Upper lobe of left lung (tissue), 6 donors: Measurements from ENCODE around the gene CDT1. TPM values are rescaled to one million over a fixed set of nuclear protein-coding genes. Genes with fewer than 3 reads are reported as not detected.

Source experiments
- ATAC-seq, 2 donors: fragments of 200-7000 bp; cut with Tn5 transposase; one replicate each; pipeline ENCODE4 v1.9.1; 2022; ENCODE audit warnings: mild to moderate bottlenecking in 2 of 2, moderate library complexity in 2 of 2; ENCODE audit not compliant: low FRiP score in 2 of 2
- DNase-seq, 2 donors: peaks; one replicate each; pipeline ENCODE4 v3.0.0-alpha.2; 2019 to 2020
- H3K27ac ChIP-seq, 4 donors: fragments of 200-600 bp; sonication (generic); one replicate each; pipeline ENCODE4 v1.5.1; 2016 to 2019
- H3K27me3 ChIP-seq, 4 donors: fragments of 200-600 bp; sonication (generic); one replicate each; pipeline ENCODE4 v1.5.1; 2017 to 2019
- H3K36me3 ChIP-seq, 4 donors: fragments of 200-600 bp; sonication (generic); one replicate each; pipeline ENCODE4 v1.5.1; 2016 to 2019
- H3K4me1 ChIP-seq, 4 donors: fragments of 200-600 bp; sonication (generic); one replicate each; pipeline ENCODE4 v1.5.1; 2018 to 2019
- H3K4me3 ChIP-seq, 4 donors: fragments of 200-600 bp; sonication (generic); one replicate each; pipeline ENCODE4 v1.5.1; 2017 to 2019; ENCODE audit warnings: mild to moderate bottlenecking in 2 of 4, moderate library complexity in 1 of 4
- H3K9me3 ChIP-seq, 4 donors: fragments of 200-600 bp; sonication (generic); one replicate each; pipeline ENCODE4 v1.5.1; 2018 to 2019
- CTCF ChIP-seq, 6 experiments: fragments of 450-650 bp in 4 of 6; fragments of 200-600 bp in 2 of 6; sonication (generic) in 2 of 6; IDR thresholded peaks; one replicate each; pipeline ENCODE4 v1.5.1; 2016 to 2019; ENCODE audit warnings: antibody characterized with exemption in 6 of 6
- EP300 ChIP-seq, 4 donors: sonication (generic); formaldehyde crosslinking; IDR thresholded peaks; one replicate each; pipeline ENCODE4 v1.5.1; 2017; ENCODE audit warnings: antibody characterized with exemption in 4 of 4, control low read depth in 2 of 4
- POLR2A ChIP-seq, 4 donors: fragments of 450-650 bp; IDR thresholded peaks; one replicate each; pipeline ENCODE4 v1.5.1; 2016 to 2017; ENCODE audit warnings: antibody characterized with exemption in 4 of 4, mild to moderate bottlenecking in 2 of 4
- POLR2AphosphoS5 ChIP-seq, 2 donors: sonication (generic); formaldehyde crosslinking; IDR thresholded peaks; one replicate each; pipeline ENCODE4 v1.5.1; 2017; ENCODE audit warnings: antibody characterized with exemption in 2 of 2
- WGBS, 2 donors: methylation state at CpG; one replicate each; pipeline ENCODE4 v1.1.5; 2017 to 2018; 5-methylcytosine and 5-hydroxymethylcytosine counted together
- total RNA-seq, 6 donors: library from RNA; depleted of rRNA in 4 of 6; stranded (reverse); fragments of >200 nt in 4 of 6; gene quantifications; one replicate each; pipeline versions ENCODE4 v1.1.0 to v1.2.1, GENCODE V29; 2016 to 2021
- donor health status: DM: no; HTN: no; CAD: no; lungs with moderate emphysema.
- donor health status: DM: no; HTN: yes; CAD: no; lungs with severe emphysema.

Gene CDT1
- total RNA-seq, 6 donors from 2014 or later = 2.3 to 4.7 (median 3.5) TPM; not detected in 1

- Histone ChIP-seq H3K36me3 (peaks cover 0 to 23% (median 0%) of the 10 kb centered on the region in 4 donors), H3K9me3 (no peaks in the 10 kb centered on the region), H3K4me3 (no peak overlapping the region), H3K4me1 (peaks cover 72 to 88% (median 74%) of the 10 kb centered on the region in 4 donors), H3K27me3 (no peaks in the 10 kb centered on the region), H3K27ac (peak overlapping the region in 2 of 4 donors; percentile 13 to 65)
- ATAC-seq = no peak
- 89 to 93% methylated on average over 3 to 9 of the region's 11 CpGs for WGBS, 2 donors
- TF ChIP-seq CTCF (IDR thresholded peaks at IDR 0.05) (no peak), POLR2AphosphoS5 (IDR thresholded peaks at IDR 0.05) (no peak), POLR2A (IDR thresholded peaks at IDR 0.05) (no peak), EP300 (IDR thresholded peaks at IDR 0.05) (no peak)
- no peak for DNase-seq
Measured at GRCh38 chr16:88761143-88761534, 42.5 kb upstream of the CDT1 start.

- Histone ChIP-seq H3K36me3 (peaks cover 0 to 23% (median 0%) of the 10 kb centered on the region in 4 donors), H3K27ac (peak overlapping the region; percentile 57 to 79 (median 64)), H3K4me1 (peaks cover 72 to 91% (median 78%) of the 10 kb centered on the region in 4 donors), H3K9me3 (no peaks in the 10 kb centered on the region), H3K27me3 (no peaks in the 10 kb centered on the region), H3K4me3 (no peak overlapping the region)
- WGBS, 2 donors = 64 to 100% methylated on average over 1 to 9 of the region's 10 CpGs
- TF ChIP-seq CTCF (IDR thresholded peaks at IDR 0.05) (no peak), POLR2AphosphoS5 (IDR thresholded peaks at IDR 0.05) (no peak), POLR2A (IDR thresholded peaks at IDR 0.05) (no peak), EP300 (IDR thresholded peaks at IDR 0.05) (no peak)
- DNase-seq (no peak), ATAC-seq (no peak)
Measured at GRCh38 chr16:88761830-88762229, 41.8 kb upstream of the CDT1 start.

GRCh38 chr16:88762258-88762870 lies 41.2 kb upstream of the CDT1 start:
- TF ChIP-seq EP300 (IDR thresholded peaks at IDR 0.05) = no peak
- TF ChIP-seq POLR2A (IDR thresholded peaks at IDR 0.05) = no peak
- no peak for TF ChIP-seq POLR2AphosphoS5 (IDR thresholded peaks at IDR 0.05)
- TF ChIP-seq CTCF (IDR thresholded peaks at IDR 0.05) = no peak
- peak in 1 of 2 donors; percentile 55 for DNase-seq
- H3K27me3 ChIP-seq = no peaks in the 10 kb centered on the region
- no peak overlapping the region for H3K4me3 ChIP-seq
- H3K27ac ChIP-seq = peak overlapping the region; percentile 57 to 79 (median 64)
- peaks cover 0 to 23% (median 0%) of the 10 kb centered on the region in 4 donors for H3K36me3 ChIP-seq
- 67 to 70% methylated on average over 11 to 13 of the region's 16 CpGs for WGBS, 2 donors
- no peaks in the 10 kb centered on the region for H3K9me3 ChIP-seq
- peaks cover 77 to 96% (median 84%) of the 10 kb centered on the region in 4 donors for H3K4me1 ChIP-seq
- no peak for ATAC-seq

- Histone ChIP-seq H3K27me3 (no peaks in the 10 kb centered on the region), H3K4me3 (no peak overlapping the region), H3K4me1 (peaks cover 82 to 97% (median 89%) of the 10 kb centered on the region in 4 donors), H3K36me3 (peaks cover 0 to 23% (median 0%) of the 10 kb centered on the region in 4 donors), H3K27ac (peak overlapping the region; percentile 19 to 79 (median 64)), H3K9me3 (no peaks in the 10 kb centered on the region)
- DNase-seq (peak in 1 of 2 donors; percentile 56), ATAC-seq (no peak)
- TF ChIP-seq POLR2A (IDR thresholded peaks at IDR 0.05) (no peak), CTCF (IDR thresholded peaks at IDR 0.05) (no peak)
- 73% methylated on average over 10 of the region's 10 CpGs; no CpG with 5 or more reads in 1 of the 2 donors for WGBS, 2 donors
Measured at GRCh38 chr16:88762941-88763340, 40.6 kb upstream of the CDT1 start.
